Activated gamma-delta T cell treated with anti-CD3 and anti-CD28 coated beads, Interleukin-2, amount 50 U/mL, for 16 hours (primary cell): ENCODE measurements around the gene ENTR1.

Experiments used
- DNase-seq: peaks from one replicate; pipeline ENCODE4 v3.0.0-alpha.2; 2020; ENCODE audit warnings: low read depth

Gene ENTR1

DNA sequence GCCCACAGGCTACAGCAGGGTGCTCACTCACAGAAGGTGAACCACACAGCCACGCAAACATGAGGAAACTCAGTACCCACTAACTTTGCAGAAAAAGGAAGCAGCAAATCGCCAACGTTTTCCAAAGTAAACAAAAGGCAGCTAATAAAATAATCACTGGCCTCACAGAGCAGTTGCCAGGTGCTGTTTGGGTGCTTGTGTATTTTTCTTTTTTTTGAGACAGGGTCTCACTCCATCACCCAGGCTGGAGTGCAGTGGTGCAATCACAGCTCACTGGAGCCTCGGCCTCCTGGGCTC is 14.2 kb downstream of the ENTR1 start:
- no peak for DNase-seq

DNA sequence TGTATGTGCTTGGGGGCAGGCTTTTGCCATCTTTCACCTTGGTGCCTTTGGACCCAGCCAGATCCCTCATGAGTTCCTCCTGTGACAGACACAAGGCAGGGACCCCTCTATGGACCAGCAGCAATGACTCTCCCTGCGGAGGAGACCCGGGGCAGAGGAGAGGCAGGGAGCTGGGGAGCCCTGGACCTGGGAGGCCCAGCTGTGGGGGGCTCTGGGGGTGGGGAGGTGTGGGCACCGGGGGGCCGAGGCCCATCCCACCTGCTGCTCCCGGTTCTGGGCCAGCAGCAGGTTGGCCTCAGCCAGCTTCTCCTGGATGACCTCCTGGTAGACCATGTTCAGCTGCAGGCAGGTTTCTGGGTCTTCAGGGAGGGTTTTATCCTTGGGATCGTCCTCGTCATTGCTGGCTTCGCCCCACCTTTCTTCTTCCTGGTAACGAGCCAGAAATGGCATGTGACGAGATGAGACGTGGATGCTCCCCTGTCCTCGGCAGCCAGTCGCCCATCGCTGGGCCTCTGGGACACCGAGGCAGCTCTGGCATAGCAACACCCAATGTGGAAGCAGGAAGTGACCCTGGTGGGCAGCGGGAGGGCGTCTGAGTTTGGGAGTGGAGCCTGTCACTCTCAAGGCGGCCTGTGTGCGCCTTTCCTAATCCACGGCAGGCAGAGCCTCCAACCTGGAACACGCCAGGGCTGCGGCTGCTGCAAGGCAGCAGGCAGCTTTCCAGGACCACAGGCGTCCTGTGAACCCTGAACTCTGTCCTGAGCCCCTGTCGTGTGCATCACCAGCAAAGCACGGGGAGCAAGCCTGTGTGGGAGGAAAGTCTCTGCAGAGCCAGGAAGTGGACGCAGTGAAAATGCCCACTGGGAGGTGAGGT is 14.8 kb downstream of the ENTR1 start:
- no peak for DNase-seq

DNA sequence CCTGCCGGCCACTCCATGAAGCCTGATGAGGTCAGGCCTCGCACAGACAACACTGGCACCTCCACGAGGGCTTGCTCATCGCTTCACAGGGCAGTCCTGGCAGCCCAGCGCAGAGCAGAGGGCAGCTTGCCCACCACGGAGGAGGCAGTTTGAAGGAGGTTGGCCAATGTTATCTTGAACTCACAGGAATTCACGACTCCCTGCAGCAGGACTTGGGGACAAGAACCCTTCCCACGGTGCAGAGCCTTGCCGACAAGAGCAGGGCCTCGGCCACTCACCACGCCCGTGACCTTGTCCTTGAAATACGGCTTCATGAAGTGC is 15.4 kb downstream of the ENTR1 start:
- DNase-seq, result no peak

DNA sequence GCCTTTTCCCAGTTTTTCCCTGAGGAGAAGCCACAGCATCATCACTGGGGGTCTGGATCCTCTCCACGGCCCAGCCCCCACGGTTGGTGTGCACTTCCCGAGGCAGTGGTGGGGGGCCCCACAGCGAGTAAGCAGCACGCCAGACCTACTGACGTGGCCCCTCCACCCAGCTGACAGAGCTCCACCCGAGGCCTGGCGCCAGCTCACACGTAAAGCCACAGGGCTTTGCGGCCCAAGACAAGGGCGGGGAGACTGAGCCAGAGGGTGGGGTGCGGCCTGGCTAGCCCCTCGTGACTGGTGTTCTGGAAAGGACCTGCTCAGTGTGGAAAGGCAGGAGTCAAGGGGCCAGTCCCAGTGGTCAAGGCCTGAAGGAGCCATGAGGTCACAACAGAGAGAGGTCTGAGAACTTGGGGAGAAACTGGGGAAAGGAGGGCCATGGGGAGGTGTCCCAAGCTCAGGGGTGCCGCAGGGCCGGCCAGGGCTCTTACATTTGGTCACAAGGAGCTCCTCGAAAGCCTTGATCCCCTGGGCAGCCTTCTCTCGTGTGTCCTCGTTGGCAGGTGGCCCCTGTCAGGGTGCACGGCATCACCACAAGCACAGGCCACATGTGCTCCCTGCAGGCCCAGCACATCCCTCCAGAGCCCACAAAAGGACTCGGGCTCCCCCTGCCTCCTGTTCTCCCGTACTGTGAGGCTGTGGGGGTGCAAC is 15.9 kb downstream of the ENTR1 start:
- no peak for DNase-seq

DNA sequence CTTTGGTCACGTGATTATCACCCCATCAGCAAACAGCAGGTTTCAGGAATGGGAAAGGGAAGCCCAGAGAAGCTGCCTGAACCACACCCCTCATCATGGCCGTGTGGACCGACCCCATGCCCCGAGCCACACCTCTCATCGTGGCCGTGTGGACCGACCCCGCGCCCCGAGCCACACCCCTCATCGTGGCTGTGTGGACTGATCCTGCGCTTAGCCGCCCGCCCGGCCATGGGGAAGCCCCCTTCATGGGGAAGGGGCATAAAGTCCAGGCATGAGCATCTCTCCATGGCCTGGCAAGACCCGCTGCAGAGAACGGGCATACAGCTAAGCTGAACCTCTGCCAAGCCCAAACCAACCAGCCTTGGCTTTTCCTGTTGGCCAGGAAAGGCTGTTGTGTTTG is 16.9 kb downstream of the ENTR1 start:
- no peak for DNase-seq

DNA sequence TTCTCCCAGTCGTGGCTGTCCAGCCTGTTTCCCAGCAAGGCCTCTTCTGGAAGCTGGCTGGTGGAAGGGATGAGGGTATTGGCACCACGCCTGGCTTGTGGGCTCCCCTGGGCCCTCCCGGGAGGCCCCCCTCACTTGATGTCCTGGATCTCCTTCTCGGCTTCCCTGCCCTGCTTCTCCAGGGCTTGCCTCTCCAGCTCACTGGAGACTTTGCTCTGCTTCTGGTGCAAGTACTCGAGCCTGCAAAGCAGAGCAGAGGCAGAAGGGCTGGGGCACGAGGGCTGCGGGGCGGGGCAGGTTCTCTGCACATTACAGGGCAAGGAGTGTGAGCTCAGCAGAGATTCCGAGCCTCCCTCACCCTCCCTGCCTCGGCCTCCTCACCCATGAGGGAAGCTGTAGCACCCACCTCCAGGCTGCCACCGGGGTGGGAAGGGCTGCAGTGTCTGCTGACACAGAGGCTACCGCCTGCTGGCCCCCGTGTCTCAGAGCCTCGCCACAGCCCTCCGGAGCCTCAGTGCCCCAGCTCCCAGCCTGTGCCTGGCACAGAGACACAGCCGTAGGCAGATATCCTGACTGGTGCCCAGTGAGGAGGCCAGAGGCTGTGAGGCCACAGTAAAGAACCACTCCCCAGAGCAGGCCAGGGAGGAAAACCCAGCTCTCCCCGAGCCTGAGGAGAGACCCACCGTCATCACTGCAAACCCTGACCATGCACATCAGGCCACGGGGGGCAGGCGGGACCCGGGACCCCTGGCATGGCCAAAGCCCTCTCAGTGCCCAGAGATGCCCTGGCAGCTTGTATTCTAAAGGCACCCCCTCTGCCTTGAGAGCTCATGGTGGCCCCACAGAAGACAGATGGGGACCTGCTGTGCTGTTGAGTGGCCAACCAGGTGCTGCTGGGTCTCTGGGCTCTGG is 17.6 kb downstream of the ENTR1 start:
- DNase-seq, result no peak

DNA sequence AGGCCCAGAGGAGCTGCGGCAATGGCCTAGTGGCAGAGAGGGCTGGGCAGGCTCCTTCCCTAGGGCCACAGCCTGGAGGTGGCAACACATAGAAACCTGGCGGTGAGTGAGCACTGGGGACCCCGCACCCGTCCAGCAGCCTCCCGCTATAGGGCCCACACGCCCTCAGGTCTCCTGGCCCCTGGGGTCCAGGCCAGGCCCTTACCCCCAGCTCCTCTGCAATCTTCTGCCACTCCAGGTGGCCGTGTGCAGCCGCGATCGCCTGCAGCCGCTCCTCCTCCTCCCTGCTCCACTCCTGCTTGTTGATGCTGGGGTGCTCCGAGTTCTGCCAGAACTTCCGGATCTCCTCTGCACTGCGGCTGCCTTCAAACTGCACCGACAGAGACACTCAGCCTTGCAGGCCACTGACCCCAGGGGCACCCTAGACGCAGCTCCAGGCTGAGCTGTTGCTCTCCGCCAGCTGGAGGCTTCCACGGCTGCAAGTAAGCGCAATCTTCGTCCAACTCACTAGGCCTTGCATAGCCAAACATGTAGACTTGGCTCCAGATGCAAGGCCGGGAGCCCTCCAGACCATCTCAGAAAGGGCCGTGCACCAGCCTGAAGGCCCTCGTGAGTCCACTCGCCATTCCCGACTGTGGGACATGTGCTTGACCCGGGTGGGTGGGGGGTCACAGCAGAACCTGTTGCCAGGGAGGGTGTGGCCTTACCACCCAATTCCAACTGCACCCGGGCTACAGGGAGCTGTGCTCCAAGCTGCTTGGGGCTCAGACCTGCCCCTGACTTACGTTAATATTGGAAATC is 18.5 kb downstream of the ENTR1 start:
- no peak for DNase-seq

DNA sequence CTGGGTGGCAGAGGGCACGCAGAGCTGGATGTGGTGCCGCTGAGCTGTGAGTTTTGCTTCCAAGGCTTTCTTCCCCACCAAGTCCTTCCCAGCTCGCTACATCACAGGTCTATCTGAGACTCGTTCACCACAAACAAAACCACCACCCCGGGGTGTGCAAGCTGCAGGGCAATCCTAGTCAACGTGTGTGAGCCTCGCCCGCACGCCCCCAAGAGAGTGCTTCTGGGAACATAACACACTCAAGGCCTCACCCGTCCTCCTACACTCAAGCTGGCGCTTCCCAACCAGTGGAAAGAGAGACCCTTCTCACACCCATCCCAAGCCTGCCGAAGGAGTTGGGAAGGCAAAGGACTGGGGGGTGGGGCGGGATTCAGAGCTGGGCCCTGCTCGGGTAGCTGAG is 21.0 kb downstream of the ENTR1 start:
- no peak for DNase-seq

DNA sequence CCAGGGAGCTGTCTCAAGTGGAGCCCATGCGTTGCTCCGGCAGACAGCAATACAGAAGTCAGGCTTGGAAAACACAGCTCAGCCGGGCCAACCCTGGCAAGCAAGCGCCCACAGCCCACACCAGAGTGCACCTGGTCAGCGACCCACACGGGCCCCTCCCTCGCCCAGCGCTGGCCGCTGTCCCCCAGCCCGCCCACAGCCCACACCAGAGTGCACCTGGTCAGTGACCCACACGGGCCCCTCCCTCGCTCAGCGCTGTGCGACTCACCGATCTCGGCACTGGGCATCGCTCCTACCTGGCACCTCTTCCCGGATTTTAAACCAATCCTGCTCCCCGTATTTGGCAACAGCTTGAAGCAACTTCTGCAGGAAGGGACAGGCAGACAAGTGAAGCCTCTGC is 23.2 kb downstream of the ENTR1 start:
- no peak for DNase-seq

DNA sequence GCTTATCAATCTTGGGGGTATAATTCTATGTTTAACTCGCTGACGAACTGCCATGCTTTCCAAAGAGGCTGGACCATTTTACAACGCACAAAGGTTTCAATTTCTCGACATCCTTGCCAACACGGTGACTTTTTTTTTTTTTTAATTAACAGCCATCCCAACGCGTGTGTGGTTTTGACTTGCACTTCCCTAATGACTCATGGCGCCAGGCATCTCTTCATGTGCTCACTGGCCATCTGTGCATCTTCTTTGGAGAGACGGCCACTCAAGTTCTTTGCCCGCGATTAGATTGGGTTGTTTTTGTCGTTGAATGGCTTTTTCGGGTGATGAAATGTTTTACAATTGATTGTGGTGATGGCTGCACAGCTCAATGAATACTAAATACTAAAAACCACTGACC is 24.4 kb downstream of the ENTR1 start:
- no peak for DNase-seq

DNA sequence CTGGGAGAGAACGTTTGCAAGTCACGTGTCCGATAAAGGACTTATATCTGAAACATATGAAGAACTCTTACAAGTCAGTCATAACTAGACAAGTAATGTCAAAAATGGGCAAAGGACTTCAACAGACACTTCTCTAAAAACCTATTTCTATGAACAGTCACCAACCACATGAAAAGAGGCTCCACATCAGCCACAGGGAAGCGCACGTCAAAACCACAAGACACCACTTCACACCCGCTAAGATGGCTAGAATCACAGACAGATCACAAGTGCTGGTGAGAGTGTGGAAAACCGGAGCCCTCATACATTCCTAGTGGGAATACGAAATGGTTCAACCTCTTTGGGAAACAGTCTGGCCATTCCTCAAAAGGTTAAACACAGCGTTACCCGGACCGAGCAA is 25.4 kb downstream of the ENTR1 start:
- peak; percentile 25 for DNase-seq

DNA sequence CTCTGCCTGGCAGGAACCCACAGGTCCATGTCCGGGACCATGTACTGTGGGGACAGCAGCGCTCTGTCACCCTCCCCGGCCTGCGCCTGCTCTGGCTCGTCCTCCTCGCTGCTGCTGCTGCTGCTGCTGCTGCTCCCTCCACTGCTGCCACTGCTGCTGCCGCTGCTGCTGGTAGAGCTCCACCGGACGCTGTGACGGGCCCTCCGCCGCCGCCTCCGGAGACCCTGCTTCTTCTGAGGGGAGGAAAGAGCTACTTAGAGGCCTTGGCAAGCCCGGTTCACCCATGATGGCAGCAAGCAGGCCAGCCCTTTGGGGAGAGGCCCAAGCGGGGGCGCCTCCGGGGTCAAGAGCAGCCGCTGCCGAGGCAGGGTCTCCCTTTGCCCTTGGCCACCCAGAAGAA is 27.0 kb downstream of the ENTR1 start:
- no peak for DNase-seq

DNA sequence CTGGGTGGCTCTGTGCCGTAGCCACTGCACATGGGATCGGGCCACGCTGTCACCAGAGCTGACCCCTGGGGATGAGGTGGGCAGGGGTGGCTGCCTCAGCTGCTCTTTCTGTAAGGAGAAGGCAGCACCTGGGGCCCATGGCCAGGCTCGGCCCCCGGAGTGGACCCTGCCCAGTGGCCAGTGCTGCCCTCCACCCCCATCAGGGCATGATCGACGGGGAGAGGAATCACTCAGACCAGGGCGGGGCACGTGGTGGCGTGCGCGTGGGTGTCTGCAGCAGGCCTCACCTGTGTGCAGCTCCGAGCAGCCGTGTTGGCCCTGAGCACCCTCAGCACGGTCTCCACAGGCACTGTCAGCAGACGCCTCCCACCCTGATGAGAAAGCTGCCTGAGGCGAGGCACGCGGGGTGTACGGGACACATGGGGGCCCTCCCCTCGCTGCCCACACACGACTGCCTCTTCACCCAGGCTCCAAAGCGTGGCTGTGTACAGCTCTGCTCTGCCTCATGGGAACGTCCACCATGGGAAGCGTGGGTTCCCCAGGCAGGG is 28.4 kb downstream of the ENTR1 start:
- no peak for DNase-seq

DNA sequence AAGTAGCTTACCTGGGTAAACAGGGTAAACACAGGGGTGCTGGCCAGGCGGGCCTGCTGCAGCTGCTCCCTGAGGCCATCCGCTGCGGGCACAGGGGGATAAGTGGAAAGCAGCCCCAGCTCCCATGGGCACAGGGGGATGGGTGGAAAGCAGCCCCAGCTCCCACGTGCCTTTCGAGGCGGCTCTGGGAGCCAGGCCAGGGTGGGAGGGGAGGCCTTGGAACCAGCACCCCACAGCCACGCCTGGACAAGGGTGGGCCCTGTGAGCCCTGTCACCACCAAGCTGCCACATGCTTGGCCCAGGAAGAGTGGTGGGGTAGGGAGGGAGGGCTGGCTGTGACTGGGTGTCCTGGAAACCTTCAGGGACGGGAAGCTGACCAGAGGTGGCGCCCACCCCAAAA is 29.1 kb downstream of the ENTR1 start:
- DNase-seq, result no peak

DNA sequence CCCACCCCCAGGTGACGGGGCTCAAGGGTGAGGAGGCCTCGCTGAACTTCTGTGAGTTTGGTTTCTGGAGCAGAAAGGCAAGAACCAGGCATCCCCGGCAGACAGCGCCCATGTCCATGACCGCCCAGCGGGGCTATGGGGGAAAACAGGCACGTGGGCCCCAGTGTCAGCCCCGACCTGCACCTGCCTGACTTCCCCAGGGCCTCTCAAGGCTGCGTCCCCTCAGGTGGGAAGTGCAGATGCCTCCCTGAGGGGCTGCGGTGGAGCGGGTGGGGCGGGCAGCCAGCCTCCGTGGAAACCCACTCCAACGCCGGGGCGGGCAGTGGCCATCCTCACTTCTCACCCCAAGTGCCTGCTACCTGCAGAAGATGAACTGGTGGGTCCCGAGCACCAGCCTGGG is 30.0 kb downstream of the ENTR1 start:
- no peak for DNase-seq

DNA sequence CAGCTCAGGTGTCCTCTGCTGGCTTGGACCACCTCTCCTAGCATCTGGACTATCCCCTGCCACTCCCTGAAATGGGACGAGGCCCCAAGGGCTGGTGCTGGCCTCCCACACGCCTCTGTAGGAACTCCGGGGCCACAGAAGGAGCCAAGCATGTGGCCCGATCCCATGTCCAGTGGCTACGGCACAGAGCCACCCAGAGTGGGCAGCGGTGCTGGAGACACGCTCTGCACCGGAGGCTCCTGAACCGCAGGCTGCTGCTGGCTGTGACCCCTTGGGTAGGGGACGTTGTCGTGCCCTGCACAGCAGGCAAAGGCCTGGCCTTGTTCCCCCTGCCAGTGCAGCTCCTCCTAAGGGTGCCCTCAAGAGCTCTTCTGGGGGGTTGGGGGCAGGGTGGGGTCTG is 30.5 kb downstream of the ENTR1 start:
- DNase-seq, result no peak

DNA sequence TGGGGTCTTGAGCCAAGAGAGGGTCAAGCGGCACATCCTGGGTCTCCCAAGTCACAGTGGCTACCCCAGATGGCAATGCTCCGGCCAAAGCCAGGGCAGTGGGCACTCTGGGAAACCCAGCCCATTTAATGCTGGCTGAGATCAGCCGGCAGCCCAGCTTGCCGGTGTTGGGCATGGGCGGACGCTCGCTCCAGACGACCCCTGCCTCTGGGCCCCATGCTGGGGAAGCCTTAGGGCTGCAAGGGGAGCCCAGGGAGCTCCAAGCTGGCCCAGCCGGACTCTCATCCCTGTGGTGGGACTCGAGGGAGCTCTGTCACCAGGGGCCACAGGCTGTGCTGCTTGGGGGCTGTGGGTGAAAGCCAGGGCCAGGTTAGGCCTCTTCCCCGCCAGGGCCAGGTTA is 31.0 kb downstream of the ENTR1 start:
- no peak for DNase-seq

DNA sequence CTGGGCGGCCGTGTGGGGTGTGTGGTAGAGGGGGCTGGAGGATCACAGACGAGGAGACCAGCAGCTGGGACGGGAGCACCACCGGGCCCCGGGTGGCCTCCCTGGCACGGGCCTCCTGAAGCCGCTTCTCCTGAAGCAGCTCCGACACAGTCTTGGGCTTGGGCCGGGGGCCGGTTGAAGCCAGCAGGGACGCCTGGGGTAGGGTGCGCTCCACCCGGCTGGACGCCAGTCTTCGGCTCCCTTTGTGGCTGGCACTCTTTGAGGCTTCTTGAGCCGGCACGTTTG is 31.5 kb downstream of the ENTR1 start:
- DNase-seq, result no peak

DNA sequence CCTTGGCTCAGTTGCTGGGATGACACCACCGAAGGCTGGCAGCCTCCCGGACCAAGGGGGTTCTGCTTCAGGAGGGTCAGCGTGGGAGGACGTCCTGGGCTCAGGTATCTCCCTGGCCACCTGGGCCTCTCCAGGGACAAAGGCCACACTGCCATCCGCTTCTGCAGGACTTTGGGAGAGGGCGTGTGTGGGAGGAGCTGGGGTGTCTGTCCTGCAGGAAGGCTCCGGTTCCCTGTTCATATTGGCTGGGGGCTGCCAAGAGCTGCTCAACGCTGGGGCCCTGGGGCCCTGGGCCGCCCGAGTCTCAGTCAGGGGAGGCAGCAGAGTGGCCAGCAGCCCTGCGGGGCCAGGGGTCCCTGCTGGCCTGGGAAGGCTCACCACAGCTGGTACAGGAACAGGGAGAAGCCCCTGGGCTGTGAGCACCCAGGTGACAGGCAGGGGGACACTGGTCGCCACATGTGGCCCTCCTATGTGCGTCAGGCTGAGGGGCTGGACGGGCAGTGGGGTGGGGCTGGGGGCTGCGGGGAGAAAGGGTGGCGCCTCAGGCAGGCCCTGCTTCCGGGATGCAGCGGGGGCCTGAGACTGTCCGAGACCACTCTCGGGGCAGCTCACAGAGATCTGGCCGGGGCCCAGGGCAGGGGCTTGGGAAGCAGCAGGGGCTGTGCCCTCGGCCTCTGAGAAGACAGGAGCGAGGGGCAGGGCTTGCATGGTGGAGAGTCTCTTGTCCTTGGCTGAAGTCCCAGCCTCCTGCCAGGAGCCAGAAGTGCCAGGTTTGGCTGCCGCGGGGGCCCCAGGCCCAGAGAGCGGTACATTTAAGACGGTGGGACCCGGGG is 32.0 kb downstream of the ENTR1 start:
- DNase-seq, result no peak

DNA sequence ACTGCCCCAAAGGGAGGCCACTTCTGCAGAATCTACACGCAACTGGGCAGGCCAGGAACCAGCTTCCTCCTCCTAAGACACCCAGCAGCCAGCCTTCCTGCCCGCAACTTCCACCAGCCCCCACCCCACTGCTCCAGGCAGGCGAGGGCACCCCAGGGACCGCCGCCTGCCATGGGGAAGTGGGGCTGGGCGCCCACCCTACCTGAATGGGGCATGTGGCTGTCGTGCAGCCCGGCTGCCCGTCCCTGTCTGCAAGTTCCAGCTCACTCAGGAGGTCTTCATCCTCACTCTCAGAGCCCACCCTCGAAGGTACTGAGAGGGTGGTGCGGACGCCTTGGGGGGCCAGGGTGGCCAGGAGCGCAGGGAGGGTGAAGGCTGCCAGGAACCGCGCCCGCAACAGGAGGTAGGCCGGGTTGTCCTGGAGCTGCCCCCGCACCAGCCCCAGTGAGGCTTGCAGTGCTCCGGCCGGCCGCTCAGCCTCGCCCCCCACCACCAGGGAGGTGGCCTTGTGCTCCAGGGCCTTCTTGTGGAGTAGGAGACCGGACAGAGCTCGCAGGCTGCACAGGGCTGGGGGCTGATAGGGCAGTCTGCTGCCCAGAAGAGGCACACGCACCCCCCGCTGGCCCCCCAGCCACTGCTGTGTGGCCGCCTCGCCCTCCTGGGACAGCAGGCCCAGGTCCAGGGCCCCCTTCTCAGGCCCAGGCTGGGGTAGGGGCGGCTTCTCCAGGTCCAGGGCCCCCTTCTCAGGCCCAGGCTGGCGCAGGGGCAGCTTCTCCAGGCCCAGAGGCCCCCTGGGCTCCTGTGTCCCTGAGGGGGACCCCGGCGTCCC is 32.9 kb downstream of the ENTR1 start:
- DNase-seq, result no peak
